ENCODE data around the gene WDTC1. TPM values are rescaled to one million over a fixed set of nuclear protein-coding genes. Genes with fewer than 3 reads are reported as not detected.

Gene WDTC1
- total and polyA plus RNA-seq, 9 of the 15 experiments (the other 6 are each of a cell fraction or from before 2014, with no cell fraction given) = 0.18 to 32.3 (median 8.8) TPM

DNA sequence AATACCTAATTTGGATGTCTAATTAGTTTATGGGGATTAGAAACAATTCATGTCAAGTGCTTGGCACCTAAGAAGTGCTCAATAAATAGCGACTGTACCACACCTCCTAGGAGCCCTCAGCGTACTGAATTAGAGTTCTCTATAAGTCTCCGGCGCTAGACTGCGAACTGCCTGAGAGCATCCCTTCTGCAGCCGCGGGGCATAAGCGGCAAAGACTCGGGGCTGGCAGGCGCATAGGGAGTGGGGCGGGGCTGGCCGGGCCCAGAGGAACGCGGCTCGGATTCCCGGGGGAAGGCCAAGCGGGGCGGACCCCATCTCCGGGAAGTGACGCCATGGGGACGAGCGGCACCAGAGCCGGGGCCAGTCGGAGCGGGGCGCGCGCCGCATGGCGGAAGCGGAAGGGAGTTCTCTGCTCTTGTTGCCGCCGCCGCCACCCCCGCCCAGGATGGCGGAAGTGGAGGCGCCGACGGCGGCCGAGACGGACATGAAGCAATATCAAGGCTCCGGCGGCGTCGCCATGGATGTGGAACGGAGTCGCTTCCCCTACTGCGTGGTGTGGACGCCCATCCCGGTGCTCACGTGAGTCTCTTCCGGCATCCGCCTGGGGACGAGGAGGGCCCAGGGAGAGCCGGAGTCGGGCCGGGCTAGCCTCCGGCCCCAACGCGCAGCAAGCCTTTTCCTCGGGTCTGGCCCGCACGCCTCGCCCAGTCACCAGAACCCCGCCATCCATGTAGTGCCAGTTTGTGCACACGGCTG, 87.6 kb downstream of the WDTC1 start, which contains the start of gene TMEM222 (continued):
- no peak for TF ChIP-seq U2AF2 (optimal IDR thresholded peaks at IDR 0.05; ENCODE audit: low read depth, low read length)
- peak; percentile 99 for TF ChIP-seq NCOA1 (IDR thresholded peaks at IDR 0.05; ENCODE audit: low read depth)
- no peak for TF ChIP-seq ZNF140 (CRISPR knock-in tag; IDR thresholded peaks at IDR 0.05)
- peak; percentile 98 for TF ChIP-seq SMAD4 (CRISPR knock-in tag; conservative IDR thresholded peaks at IDR 0.05)
- TF ChIP-seq RB1 (IDR thresholded peaks at IDR 0.05; ENCODE audit: low read depth) = peak; percentile 100
- no peak for TF ChIP-seq RBM15 (IDR thresholded peaks at IDR 0.05; ENCODE audit: insufficient read depth, low read length)
- TF ChIP-seq SP2 (IDR thresholded peaks at IDR 0.05; ENCODE audit: extremely low read depth, low read depth, low read length, poor library complexity, severe bottlenecking) = peak; percentile 29
- peak; percentile 72; the same call in 1 of the 2 replicates for TF ChIP-seq SMAD3 (CRISPR knock-in tag; conservative IDR thresholded peaks at IDR 0.05)
- no peak for TF ChIP-seq PRPF4 (IDR thresholded peaks at IDR 0.05; ENCODE audit: insufficient read depth, low read depth, low read length, poor library complexity, severe bottlenecking)
- TF ChIP-seq GABPA (tag; conservative IDR thresholded peaks at IDR 0.05; ENCODE audit: low read depth) = peak; percentile 100
- no peak for TF ChIP-seq NR4A1 (CRISPR knock-in tag; IDR thresholded peaks at IDR 0.05)
- TF ChIP-seq NR4A1 (tag; IDR thresholded peaks at IDR 0.05) = peak; percentile 64; the same call in 1 of the 2 replicates
- peak; percentile 98 for TF ChIP-seq ZBTB12 (CRISPR knock-in tag; IDR thresholded peaks at IDR 0.05)
- peak; percentile 38 for TF ChIP-seq SMAD1 (IDR thresholded peaks at IDR 0.05; ENCODE audit: low read depth, low read length, partially characterized antibody)
- TF ChIP-seq ZNF431 (CRISPR knock-in tag; IDR thresholded peaks at IDR 0.05) = peak; percentile 96
- peak; percentile 97 for TF ChIP-seq ZNF511 (CRISPR knock-in tag; IDR thresholded peaks at IDR 0.05)
- peak; percentile 97 to 98 for TF ChIP-seq FOXK2 (conservative IDR thresholded peaks at IDR 0.05 in 1 of 2, IDR thresholded peaks at IDR 0.05 in 1 of 2; ENCODE audit: low read depth in 2 of 2)
- peak; percentile 86 for TF ChIP-seq ETS2 (tag; IDR thresholded peaks at IDR 0.05; ENCODE audit: borderline replicate concordance, poor library complexity, severe bottlenecking)
- peak; percentile 87 for TF ChIP-seq NR2C1 (IDR thresholded peaks at IDR 0.05)
- peak; percentile 95 for TF ChIP-seq NR2C1 (tag; IDR thresholded peaks at IDR 0.05)
- peak; percentile 53 for TF ChIP-seq TARDBP (IDR thresholded peaks at IDR 0.05)
- peak; percentile 73 for TF ChIP-seq KLF16 (IDR thresholded peaks at IDR 0.05)
- TF ChIP-seq SAFB (IDR thresholded peaks at IDR 0.05; ENCODE audit: borderline replicate concordance, low read depth, low read length) = 0 out of 2 replicates have a peak, but pooled peaks have one; percentile 11
- no peak for TF ChIP-seq ZNF707 (CRISPR knock-in tag; conservative IDR thresholded peaks at IDR 0.05)
- peak; percentile 43 for TF ChIP-seq ATF4 (CRISPR knock-in tag; IDR thresholded peaks at IDR 0.05)
- TF ChIP-seq NEUROD1 (IDR thresholded peaks at IDR 0.05; ENCODE audit: borderline replicate concordance, low read depth, low read length, partially characterized antibody) = peak; percentile 77
- peak; percentile 99 for TF ChIP-seq CEBPG (CRISPR knock-in tag; IDR thresholded peaks at IDR 0.05)
- TF ChIP-seq CEBPG (tag; conservative IDR thresholded peaks at IDR 0.05 in 1 of 2, IDR thresholded peaks at IDR 0.05 in 1 of 2) = peak; percentile 94 to 99

Data from K562 (cell line).